ENCODE results near the gene SEMA4A. TPM values are rescaled to one million over a fixed set of nuclear protein-coding genes. Genes with fewer than 3 reads are reported as not detected.
A peak's percentile ranks its signal among the peaks of the same experiment; 100 is the strongest.

SEMA4A gene
- total and polyA plus RNA-seq, 9 donors: 1.5 to 5.4 (median 3.2) TPM

GRCh38 chr1:156126043-156126629 is 27.2 kb upstream of the SEMA4A start:
- H3K36me3 ChIP-seq (ENCODE audit: control insufficient read depth, insufficient read depth, low read length): peaks cover 25% of the 10 kb centered on the region
- H3K27ac ChIP-seq (ENCODE audit: low read length): peak overlapping the region; percentile 98
- no peaks in the 10 kb centered on the region for H3K27me3 ChIP-seq (ENCODE audit: control insufficient read depth, insufficient read depth, low read length)
- DNase-seq: peak; percentile 96
- 7% methylated on average over 8 of the region's 11 CpGs for WGBS (ENCODE audit: insufficient coverage)
- peaks cover 96% of the 10 kb centered on the region for H3K4me1 ChIP-seq (ENCODE audit: control insufficient read depth, insufficient read depth, low read length)
- H3K9me3 ChIP-seq (replicated peaks; ENCODE audit: control insufficient read depth, low read depth, low read length): no peaks in the 10 kb centered on the region
- peak overlapping the region; percentile 5 for H3K4me3 ChIP-seq (ENCODE audit: low read length)

- WGBS (ENCODE audit: insufficient coverage): 58% methylated on average over 7 of the region's 15 CpGs
- H3K9me3 ChIP-seq (replicated peaks; ENCODE audit: control insufficient read depth, low read depth, low read length): no peaks in the 10 kb centered on the region
- H3K4me1 ChIP-seq (ENCODE audit: control insufficient read depth, insufficient read depth, low read length): peaks cover 88% of the 10 kb centered on the region
- peak; percentile 67 for DNase-seq
- peaks cover 30% of the 10 kb centered on the region for H3K36me3 ChIP-seq (ENCODE audit: control insufficient read depth, insufficient read depth, low read length)
- H3K4me3 ChIP-seq (ENCODE audit: low read length): peak overlapping the region; percentile 5
- no peaks in the 10 kb centered on the region for H3K27me3 ChIP-seq (ENCODE audit: control insufficient read depth, insufficient read depth, low read length)
- H3K27ac ChIP-seq (ENCODE audit: low read length): peak overlapping the region; percentile 98
Observed at GRCh38 chr1:156126630-156127534, 26.5 kb upstream of the SEMA4A start.

GRCh38 chr1:156128308-156128653 is 25.1 kb upstream of the SEMA4A start:
- no peaks in the 10 kb centered on the region for H3K27me3 ChIP-seq (ENCODE audit: control insufficient read depth, insufficient read depth, low read length)
- 14% methylated on average over 1 of the region's 2 CpGs for WGBS (ENCODE audit: insufficient coverage)
- peaks cover 44% of the 10 kb centered on the region for H3K36me3 ChIP-seq (ENCODE audit: control insufficient read depth, insufficient read depth, low read length)
- peak overlapping the region; percentile 98 for H3K27ac ChIP-seq (ENCODE audit: low read length)
- no peaks in the 10 kb centered on the region for H3K9me3 ChIP-seq (replicated peaks; ENCODE audit: control insufficient read depth, low read depth, low read length)
- H3K4me3 ChIP-seq (ENCODE audit: low read length): peak overlapping the region; percentile 14
- DNase-seq: peak; percentile 68
- peaks cover 74% of the 10 kb centered on the region for H3K4me1 ChIP-seq (ENCODE audit: control insufficient read depth, insufficient read depth, low read length)

GRCh38 chr1:156128654-156129597 is 24.5 kb upstream of the SEMA4A start:
- Histone ChIP-seq H3K27me3 (ENCODE audit: control insufficient read depth, insufficient read depth, low read length) (no peaks in the 10 kb centered on the region), H3K9me3 (replicated peaks; ENCODE audit: control insufficient read depth, low read depth, low read length) (no peaks in the 10 kb centered on the region), H3K4me1 (ENCODE audit: control insufficient read depth, insufficient read depth, low read length) (peaks cover 68% of the 10 kb centered on the region), H3K27ac (ENCODE audit: low read length) (peak overlapping the region; percentile 98), H3K36me3 (ENCODE audit: control insufficient read depth, insufficient read depth, low read length) (peaks cover 50% of the 10 kb centered on the region), H3K4me3 (ENCODE audit: low read length) (peak overlapping the region; percentile 14)
- DNase-seq: peak; percentile 99
- WGBS (ENCODE audit: insufficient coverage): no CpG with 5 or more reads among the region's 8 CpGs

GRCh38 chr1:156129687-156130577 is 23.5 kb upstream of the SEMA4A start:
- Histone ChIP-seq H3K36me3 (ENCODE audit: control insufficient read depth, insufficient read depth, low read length) (peaks cover 60% of the 10 kb centered on the region), H3K27ac (ENCODE audit: low read length) (peak overlapping the region; percentile 98), H3K4me3 (ENCODE audit: low read length) (peak overlapping the region; percentile 14), H3K4me1 (ENCODE audit: control insufficient read depth, insufficient read depth, low read length) (peaks cover 59% of the 10 kb centered on the region), H3K27me3 (ENCODE audit: control insufficient read depth, insufficient read depth, low read length) (no peaks in the 10 kb centered on the region), H3K9me3 (replicated peaks; ENCODE audit: control insufficient read depth, low read depth, low read length) (no peaks in the 10 kb centered on the region)
- WGBS (ENCODE audit: insufficient coverage): 6% methylated on average over 5 of the region's 7 CpGs
- peak; percentile 94 for DNase-seq

DNA sequence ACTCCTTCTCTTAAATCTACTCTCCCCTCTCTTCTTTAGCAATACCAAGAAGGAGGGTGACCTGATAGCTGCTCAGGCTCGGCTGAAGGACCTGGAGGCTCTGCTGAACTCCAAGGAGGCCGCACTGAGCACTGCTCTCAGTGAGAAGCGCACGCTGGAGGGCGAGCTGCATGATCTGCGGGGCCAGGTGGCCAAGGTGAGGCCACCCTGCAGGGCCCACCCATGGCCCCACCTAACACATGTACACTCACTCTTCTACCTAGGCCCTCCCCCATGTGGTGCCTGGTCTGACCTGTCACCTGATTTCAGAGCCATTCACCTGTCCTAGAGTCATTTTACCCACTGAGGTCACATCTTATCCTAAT is 22.8 kb upstream of the SEMA4A start:
- Histone ChIP-seq H3K27me3 (ENCODE audit: control insufficient read depth, insufficient read depth, low read length) (no peaks in the 10 kb centered on the region), H3K9me3 (replicated peaks; ENCODE audit: control insufficient read depth, low read depth, low read length) (no peaks in the 10 kb centered on the region), H3K4me1 (ENCODE audit: control insufficient read depth, insufficient read depth, low read length) (peaks cover 52% of the 10 kb centered on the region), H3K36me3 (ENCODE audit: control insufficient read depth, insufficient read depth, low read length) (peaks cover 66% of the 10 kb centered on the region), H3K27ac (ENCODE audit: low read length) (peak overlapping the region; percentile 98), H3K4me3 (ENCODE audit: low read length) (no peak overlapping the region)
- WGBS (ENCODE audit: insufficient coverage): 77% methylated on average over 6 of the region's 6 CpGs
- no peak for DNase-seq

GRCh38 chr1:156134716-156135435 is 18.5 kb upstream of the SEMA4A start:
- no peak overlapping the region for H3K27ac ChIP-seq (ENCODE audit: low read length)
- no peak for DNase-seq
- H3K27me3 ChIP-seq (ENCODE audit: control insufficient read depth, insufficient read depth, low read length): no peaks in the 10 kb centered on the region
- H3K36me3 ChIP-seq (ENCODE audit: control insufficient read depth, insufficient read depth, low read length): peaks cover 94% of the 10 kb centered on the region
- no peaks in the 10 kb centered on the region for H3K9me3 ChIP-seq (replicated peaks; ENCODE audit: control insufficient read depth, low read depth, low read length)
- 90% methylated on average over 9 of the region's 18 CpGs for WGBS (ENCODE audit: insufficient coverage)
- peaks cover 9% of the 10 kb centered on the region for H3K4me1 ChIP-seq (ENCODE audit: control insufficient read depth, insufficient read depth, low read length)
- no peak overlapping the region for H3K4me3 ChIP-seq (ENCODE audit: low read length)

GRCh38 chr1:156135930-156136871 is 17.2 kb upstream of the SEMA4A start:
- Histone ChIP-seq H3K36me3 (ENCODE audit: control insufficient read depth, insufficient read depth, low read length) (peaks cover 97% of the 10 kb centered on the region), H3K27me3 (ENCODE audit: control insufficient read depth, insufficient read depth, low read length) (no peaks in the 10 kb centered on the region), H3K9me3 (replicated peaks; ENCODE audit: control insufficient read depth, low read depth, low read length) (no peaks in the 10 kb centered on the region), H3K4me1 (ENCODE audit: control insufficient read depth, insufficient read depth, low read length) (peaks cover 9% of the 10 kb centered on the region), H3K27ac (ENCODE audit: low read length) (no peak overlapping the region), H3K4me3 (ENCODE audit: low read length) (no peak overlapping the region)
- DNase-seq: no peak
- WGBS (ENCODE audit: insufficient coverage): 85% methylated on average over 27 of the region's 34 CpGs
